GM23338 (cell line): Measurements from ENCODE around the gene NDUFB2. TPM values are rescaled to one million over a fixed set of nuclear protein-coding genes. Genes with fewer than 3 reads are reported as not detected.

Experiments used
- CTCF ChIP-seq, 2 experiments: fragments of 200-600 bp in 1 of 2; sonication (generic) in 1 of 2; conservative IDR thresholded peaks; 2 replicates each; pipeline versions ENCODE4 v1.5.1 to v1.6.1; 2016 to 2017; ENCODE audit warnings: antibody characterized with exemption in 2 of 2, low read depth in 2 of 2, mild to moderate bottlenecking in 2 of 2, moderate library complexity in 1 of 2
- EZH2 ChIP-seq: fragments of 200-600 bp; sonication (generic); IDR thresholded peaks from one replicate; pipeline ENCODE4 v1.8.0; 2017; ENCODE audit warnings: antibody characterized with exemption, mild to moderate bottlenecking, low read depth; ENCODE audit not compliant: unreplicated experiment
- EZH2phosphoT487 ChIP-seq: fragments of 200-600 bp; sonication (generic); IDR thresholded peaks from one replicate; pipeline ENCODE4 v1.8.1; 2018; ENCODE audit warnings: antibody characterized with exemption; ENCODE audit not compliant: unreplicated experiment
- NANOG ChIP-seq: IDR thresholded peaks from 2 replicates; pipeline ENCODE4 v1.6.1; 2016; ENCODE audit warnings: antibody characterized with exemption, borderline replicate concordance
- ZNF114 ChIP-seq: fragments of 250-450 bp; sonication (Bioruptor Pico); IDR thresholded peaks from 2 replicates; pipeline ENCODE4 v1.5.0; 2020; ENCODE audit warnings: mild to moderate bottlenecking, moderate library complexity
- polyA plus RNA-seq: library from polyadenylated mRNA; unstranded; fragments of >200 nt; fragmentation: Nextera tagmentation; extraction: Ambion mirVana; gene quantifications from 2 replicates; pipeline ENCODE4 v1.2.1, GENCODE V29; 2016
- total RNA-seq: library from RNA; depleted of rRNA; stranded (reverse); fragments of >200 nt; shearing (Covaris generic); gene quantifications from 2 replicates; pipeline ENCODE4 v1.2.3, GENCODE V29; 2014
- TF ChIP-seq, protein P1 (sequence below): fragments of 250-450 bp; sonication (Bioruptor Pico); IDR thresholded peaks from 2 replicates; pipeline ENCODE4 v1.5.0; 2020; ENCODE audit warnings: mild to moderate bottlenecking, moderate library complexity
- TF ChIP-seq, protein P2 (sequence below): IDR thresholded peaks from 2 replicates; pipeline ENCODE4 v1.6.1; 2016; ENCODE audit warnings: antibody characterized with exemption

Gene NDUFB2
- total and polyA plus RNA-seq, 2 experiments from 2014 or later: 306 to 382 TPM

DNA sequence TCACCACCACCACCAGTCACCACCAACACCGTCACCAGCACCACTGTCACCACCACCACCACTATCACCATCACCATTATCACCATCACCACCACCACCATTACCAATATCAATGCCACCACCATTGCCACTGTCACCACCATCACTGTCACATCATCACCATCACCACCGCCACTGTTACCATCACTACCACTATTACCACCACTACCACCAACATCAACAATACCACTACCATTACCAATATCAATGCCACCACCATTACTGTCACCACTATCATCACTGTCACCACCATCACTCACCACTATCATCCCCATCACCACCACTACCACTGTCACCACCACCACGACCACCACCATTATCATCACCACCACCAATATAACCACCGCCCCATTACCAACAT is 41.8 kb upstream of the NDUFB2 start (continued):
- TF ChIP-seq, protein P1, sequence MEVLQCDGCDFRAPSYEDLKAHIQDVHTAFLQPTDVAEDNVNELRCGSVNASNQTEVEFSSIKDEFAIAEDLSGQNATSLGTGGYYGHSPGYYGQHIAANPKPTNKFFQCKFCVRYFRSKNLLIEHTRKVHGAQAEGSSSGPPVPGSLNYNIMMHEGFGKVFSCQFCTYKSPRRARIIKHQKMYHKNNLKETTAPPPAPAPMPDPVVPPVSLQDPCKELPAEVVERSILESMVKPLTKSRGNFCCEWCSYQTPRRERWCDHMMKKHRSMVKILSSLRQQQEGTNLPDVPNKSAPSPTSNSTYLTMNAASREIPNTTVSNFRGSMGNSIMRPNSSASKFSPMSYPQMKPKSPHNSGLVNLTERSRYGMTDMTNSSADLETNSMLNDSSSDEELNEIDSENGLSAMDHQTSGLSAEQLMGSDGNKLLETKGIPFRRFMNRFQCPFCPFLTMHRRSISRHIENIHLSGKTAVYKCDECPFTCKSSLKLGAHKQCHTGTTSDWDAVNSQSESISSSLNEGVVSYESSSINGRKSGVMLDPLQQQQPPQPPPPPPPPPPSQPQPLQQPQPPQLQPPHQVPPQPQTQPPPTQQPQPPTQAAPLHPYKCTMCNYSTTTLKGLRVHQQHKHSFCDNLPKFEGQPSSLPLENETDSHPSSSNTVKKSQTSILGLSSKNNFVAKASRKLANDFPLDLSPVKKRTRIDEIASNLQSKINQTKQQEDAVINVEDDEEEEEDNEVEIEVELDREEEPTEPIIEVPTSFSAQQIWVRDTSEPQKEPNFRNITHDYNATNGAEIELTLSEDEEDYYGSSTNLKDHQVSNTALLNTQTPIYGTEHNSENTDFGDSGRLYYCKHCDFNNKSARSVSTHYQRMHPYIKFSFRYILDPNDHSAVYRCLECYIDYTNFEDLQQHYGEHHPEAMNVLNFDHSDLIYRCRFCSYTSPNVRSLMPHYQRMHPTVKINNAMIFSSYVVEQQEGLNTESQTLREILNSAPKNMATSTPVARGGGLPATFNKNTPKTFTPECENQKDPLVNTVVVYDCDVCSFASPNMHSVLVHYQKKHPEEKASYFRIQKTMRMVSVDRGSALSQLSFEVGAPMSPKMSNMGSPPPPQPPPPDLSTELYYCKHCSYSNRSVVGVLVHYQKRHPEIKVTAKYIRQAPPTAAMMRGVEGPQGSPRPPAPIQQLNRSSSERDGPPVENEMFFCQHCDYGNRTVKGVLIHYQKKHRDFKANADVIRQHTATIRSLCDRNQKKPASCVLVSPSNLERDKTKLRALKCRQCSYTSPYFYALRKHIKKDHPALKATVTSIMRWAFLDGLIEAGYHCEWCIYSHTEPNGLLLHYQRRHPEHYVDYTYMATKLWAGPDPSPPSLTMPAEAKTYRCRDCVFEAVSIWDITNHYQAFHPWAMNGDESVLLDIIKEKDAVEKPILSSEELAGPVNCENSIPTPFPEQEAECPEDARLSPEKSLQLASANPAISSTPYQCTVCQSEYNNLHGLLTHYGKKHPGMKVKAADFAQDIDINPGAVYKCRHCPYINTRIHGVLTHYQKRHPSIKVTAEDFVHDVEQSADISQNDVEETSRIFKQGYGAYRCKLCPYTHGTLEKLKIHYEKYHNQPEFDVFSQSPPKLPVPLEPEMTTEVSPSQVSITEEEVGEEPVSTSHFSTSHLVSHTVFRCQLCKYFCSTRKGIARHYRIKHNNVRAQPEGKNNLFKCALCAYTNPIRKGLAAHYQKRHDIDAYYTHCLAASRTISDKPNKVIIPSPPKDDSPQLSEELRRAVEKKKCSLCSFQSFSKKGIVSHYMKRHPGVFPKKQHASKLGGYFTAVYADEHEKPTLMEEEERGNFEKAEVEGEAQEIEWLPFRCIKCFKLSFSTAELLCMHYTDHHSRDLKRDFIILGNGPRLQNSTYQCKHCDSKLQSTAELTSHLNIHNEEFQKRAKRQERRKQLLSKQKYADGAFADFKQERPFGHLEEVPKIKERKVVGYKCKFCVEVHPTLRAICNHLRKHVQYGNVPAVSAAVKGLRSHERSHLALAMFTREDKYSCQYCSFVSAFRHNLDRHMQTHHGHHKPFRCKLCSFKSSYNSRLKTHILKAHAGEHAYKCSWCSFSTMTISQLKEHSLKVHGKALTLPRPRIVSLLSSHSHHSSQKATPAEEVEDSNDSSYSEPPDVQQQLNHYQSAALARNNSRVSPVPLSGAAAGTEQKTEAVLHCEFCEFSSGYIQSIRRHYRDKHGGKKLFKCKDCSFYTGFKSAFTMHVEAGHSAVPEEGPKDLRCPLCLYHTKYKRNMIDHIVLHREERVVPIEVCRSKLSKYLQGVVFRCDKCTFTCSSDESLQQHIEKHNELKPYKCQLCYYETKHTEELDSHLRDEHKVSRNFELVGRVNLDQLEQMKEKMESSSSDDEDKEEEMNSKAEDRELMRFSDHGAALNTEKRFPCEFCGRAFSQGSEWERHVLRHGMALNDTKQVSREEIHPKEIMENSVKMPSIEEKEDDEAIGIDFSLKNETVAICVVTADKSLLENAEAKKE (CRISPR knock-in tag): no peak
- TF ChIP-seq EZH2: no peak
- no peak for TF ChIP-seq CTCF (conservative IDR thresholded peaks at IDR 0.05; ENCODE audit: low read depth in 2 of 2)
- no peak for TF ChIP-seq NANOG
- TF ChIP-seq EZH2phosphoT487: no peak
- no peak for TF ChIP-seq ZNF114 (CRISPR knock-in tag)
- TF ChIP-seq, protein P2, sequence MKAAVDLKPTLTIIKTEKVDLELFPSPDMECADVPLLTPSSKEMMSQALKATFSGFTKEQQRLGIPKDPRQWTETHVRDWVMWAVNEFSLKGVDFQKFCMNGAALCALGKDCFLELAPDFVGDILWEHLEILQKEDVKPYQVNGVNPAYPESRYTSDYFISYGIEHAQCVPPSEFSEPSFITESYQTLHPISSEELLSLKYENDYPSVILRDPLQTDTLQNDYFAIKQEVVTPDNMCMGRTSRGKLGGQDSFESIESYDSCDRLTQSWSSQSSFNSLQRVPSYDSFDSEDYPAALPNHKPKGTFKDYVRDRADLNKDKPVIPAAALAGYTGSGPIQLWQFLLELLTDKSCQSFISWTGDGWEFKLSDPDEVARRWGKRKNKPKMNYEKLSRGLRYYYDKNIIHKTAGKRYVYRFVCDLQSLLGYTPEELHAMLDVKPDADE: no peak
